ENCODE data around the gene ANKRD49.

GRCh38 chr11:94545264-94546161 lies 51.7 kb downstream of the ANKRD49 start:
- TF ChIP-seq SUZ12 (IDR thresholded peaks at IDR 0.05; ENCODE audit: extremely low read depth, insufficient read depth, insufficient read length) (no peak), YY1 (IDR thresholded peaks at IDR 0.05; ENCODE audit: insufficient read depth, insufficient read length) (no peak), ZNF274 (IDR thresholded peaks at IDR 0.05; ENCODE audit: low read depth, low read length) (no peak)

All from NT2/D1 (cell line).